HL-60 (cell line): Measurements from ENCODE around the gene SLC25A10.

Experiments
- DNase-seq, 2 experiments: peaks; one replicate each; pipeline ENCODE4 v3.0.0-alpha.2; 2010 to 2020; ENCODE audit warnings: low read depth in 1 of 2, low spot score in 1 of 2
- H3K27ac ChIP-seq: fragments of 250-450 bp; sonication (Bioruptor Pico); replicated peaks from 2 replicates; pipeline ENCODE4 v1.5.1; 2020; ENCODE audit warnings: mild to moderate bottlenecking, moderate library complexity
- H3K27me3 ChIP-seq: fragments of 250-450 bp; sonication (Bioruptor Pico); 2 replicates; pipeline ENCODE4 v1.5.1; 2021; ENCODE audit warnings: mild to moderate bottlenecking, moderate library complexity; ENCODE audit not compliant: insufficient read depth, poor library complexity, severe bottlenecking
- H3K4me3 ChIP-seq: replicated peaks from 2 replicates; pipeline ENCODE4 v1.5.1; 2011; ENCODE audit warnings: mild to moderate bottlenecking, control low read depth, low read length; ENCODE audit not compliant: insufficient read depth
- GABPA ChIP-seq: IDR thresholded peaks from 2 replicates; pipeline ENCODE4 v1.6.1; 2012; ENCODE audit warnings: low read depth
- POLR2AphosphoS5 ChIP-seq: IDR thresholded peaks from 2 replicates; pipeline ENCODE4 v1.6.1; 2012; ENCODE audit warnings: low read depth
- SPI1 ChIP-seq: IDR thresholded peaks from 2 replicates; pipeline ENCODE4 v1.6.1; 2012; ENCODE audit warnings: low read depth, mild to moderate bottlenecking, borderline replicate concordance
- TF ChIP-seq, protein P1 (sequence below): IDR thresholded peaks from one replicate; pipeline ENCODE4 v1.5.1; 2011; ENCODE audit warnings: low read length, control low read depth, inconsistent platforms; ENCODE audit not compliant: insufficient read depth
- TF ChIP-seq, protein P2 (sequence below): IDR thresholded peaks from 2 replicates; pipeline ENCODE4 v1.6.1; 2012; ENCODE audit warnings: low read depth; ENCODE audit not compliant: insufficient replicate concordance

SLC25A10 gene

DNA sequence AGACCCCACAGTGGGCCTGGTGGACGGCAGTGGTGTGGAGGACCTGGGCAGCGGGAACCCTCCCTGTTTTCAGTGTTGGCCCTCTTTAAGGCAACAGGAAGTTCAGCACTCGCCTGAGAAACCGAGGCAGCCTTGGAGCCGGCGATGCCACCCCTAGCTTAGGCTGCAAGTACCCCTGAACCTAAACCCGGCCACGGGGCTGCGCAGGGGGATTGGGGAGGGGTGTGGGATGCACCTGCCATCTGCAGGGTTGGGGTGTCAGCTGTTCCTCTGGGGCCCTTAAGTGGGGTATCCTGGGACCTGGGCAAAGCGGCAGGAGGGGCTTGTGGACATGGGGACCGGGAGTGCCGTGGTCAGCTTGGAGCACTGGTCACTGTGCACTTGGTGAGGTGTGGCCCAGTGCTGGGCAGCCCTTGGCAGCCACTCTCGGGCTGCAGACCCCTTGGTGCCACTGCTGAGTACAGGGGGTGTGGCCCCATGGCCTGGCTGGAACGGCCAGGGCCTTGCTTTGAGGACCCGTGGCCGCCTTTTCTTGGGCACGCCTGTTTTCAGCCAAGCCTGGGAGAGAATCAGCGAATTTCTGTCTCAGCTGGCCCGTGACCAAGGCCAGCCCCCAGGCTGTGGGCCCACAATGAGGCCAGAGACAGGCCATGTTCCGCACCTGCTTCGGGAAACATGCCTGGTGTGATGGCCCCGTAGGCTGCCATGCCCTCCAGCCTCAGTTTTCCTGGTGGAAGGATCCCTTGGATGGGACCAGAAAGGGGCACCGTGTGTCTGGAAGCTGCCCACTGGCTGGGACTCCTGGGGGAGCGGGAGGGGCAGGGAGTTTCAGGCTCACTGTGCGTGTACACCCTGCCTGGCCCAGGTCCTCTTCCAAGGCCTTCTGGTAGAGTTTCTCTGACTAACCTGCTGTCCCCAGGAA, 4.1 kb upstream of the SLC25A10 start:
- TF ChIP-seq POLR2AphosphoS5: peak; percentile 7; the same call in 1 of the 2 replicates
- TF ChIP-seq, protein P1, sequence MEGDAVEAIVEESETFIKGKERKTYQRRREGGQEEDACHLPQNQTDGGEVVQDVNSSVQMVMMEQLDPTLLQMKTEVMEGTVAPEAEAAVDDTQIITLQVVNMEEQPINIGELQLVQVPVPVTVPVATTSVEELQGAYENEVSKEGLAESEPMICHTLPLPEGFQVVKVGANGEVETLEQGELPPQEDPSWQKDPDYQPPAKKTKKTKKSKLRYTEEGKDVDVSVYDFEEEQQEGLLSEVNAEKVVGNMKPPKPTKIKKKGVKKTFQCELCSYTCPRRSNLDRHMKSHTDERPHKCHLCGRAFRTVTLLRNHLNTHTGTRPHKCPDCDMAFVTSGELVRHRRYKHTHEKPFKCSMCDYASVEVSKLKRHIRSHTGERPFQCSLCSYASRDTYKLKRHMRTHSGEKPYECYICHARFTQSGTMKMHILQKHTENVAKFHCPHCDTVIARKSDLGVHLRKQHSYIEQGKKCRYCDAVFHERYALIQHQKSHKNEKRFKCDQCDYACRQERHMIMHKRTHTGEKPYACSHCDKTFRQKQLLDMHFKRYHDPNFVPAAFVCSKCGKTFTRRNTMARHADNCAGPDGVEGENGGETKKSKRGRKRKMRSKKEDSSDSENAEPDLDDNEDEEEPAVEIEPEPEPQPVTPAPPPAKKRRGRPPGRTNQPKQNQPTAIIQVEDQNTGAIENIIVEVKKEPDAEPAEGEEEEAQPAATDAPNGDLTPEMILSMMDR: no peak
- Histone ChIP-seq H3K27ac (peak overlapping the region; percentile 16), H3K27me3 (no peaks in the 10 kb centered on the region), H3K4me3 (no peak overlapping the region)
- DNase-seq: no peak

DNA sequence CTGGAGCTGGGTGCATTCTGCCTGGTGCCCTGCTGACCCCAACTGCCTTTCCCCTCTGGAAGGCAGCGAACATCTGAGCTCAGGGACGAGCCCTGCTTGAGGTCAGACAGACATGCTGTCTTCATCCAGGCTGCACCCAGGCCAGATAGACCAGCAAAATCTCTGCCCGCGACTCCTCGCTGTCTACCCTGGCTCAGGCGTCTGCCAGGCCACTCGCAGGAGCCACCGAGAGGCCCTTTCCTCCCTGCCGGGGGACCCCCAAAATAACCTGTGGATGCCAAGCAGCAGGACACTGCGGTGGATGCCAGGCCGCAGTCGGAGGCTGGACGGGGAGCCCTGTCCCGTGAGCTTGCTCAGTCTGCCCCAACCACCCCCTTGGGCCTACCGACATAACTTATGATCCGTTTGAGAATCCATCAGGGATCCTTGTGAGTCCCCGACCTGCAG, 3.3 kb upstream of the SLC25A10 start:
- H3K27me3 ChIP-seq: no peaks in the 10 kb centered on the region
- H3K4me3 ChIP-seq: no peak overlapping the region
- DNase-seq: no peak
- TF ChIP-seq POLR2AphosphoS5 (0 out of 2 replicates have a peak, but pooled peaks have one; percentile 30), GABPA (no peak)
- TF ChIP-seq, protein P1: no peak
- TF ChIP-seq, protein P2, sequence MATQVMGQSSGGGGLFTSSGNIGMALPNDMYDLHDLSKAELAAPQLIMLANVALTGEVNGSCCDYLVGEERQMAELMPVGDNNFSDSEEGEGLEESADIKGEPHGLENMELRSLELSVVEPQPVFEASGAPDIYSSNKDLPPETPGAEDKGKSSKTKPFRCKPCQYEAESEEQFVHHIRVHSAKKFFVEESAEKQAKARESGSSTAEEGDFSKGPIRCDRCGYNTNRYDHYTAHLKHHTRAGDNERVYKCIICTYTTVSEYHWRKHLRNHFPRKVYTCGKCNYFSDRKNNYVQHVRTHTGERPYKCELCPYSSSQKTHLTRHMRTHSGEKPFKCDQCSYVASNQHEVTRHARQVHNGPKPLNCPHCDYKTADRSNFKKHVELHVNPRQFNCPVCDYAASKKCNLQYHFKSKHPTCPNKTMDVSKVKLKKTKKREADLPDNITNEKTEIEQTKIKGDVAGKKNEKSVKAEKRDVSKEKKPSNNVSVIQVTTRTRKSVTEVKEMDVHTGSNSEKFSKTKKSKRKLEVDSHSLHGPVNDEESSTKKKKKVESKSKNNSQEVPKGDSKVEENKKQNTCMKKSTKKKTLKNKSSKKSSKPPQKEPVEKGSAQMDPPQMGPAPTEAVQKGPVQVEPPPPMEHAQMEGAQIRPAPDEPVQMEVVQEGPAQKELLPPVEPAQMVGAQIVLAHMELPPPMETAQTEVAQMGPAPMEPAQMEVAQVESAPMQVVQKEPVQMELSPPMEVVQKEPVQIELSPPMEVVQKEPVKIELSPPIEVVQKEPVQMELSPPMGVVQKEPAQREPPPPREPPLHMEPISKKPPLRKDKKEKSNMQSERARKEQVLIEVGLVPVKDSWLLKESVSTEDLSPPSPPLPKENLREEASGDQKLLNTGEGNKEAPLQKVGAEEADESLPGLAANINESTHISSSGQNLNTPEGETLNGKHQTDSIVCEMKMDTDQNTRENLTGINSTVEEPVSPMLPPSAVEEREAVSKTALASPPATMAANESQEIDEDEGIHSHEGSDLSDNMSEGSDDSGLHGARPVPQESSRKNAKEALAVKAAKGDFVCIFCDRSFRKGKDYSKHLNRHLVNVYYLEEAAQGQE: no peak
- peak overlapping the region; percentile 16 for H3K27ac ChIP-seq

DNA sequence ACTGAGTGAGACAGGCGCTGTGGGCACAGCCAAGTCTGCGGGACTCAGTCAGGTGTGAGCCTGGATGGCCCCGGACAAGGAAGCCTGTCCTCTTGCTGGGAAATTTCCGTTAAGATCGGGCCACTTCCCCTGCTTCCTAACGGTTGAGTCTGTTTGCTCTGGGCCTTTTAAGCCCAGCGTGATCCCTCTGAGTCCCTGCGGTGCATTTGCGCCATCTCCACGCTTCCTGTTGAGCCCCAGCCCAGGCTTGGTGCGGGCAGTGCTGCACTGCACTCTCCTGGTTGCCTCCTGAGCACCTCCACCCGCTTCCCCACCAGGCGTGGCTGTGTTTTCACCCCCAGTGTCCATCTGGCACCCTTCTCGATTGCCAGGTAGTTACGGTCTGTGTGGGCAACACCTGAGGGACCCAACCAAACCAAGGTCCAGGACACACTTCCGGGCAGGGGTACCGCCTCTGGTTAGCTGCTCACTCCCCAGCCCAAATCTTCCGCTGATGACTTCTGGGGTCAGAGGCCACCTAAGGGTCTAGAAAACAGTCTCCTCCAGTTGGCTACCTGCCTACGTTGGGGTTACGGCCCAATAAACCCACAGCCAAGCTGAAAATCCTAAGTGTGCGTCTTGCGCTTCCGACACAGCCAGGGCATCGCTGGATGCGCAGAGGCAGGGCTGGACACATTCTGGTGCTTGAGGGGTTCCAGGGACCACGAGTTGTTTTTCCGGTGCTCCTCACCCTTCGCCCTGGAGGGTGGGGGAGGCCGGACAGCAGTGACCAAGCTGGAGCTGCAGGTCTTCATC, 1.4 kb upstream of the SLC25A10 start:
- Histone ChIP-seq H3K27me3 (no peaks in the 10 kb centered on the region), H3K27ac (peak overlapping the region; percentile 91), H3K4me3 (peak overlapping the region; percentile 12)
- peak; percentile 94 for TF ChIP-seq POLR2AphosphoS5
- TF ChIP-seq, protein P2: no peak
- TF ChIP-seq, protein P1: no peak
- TF ChIP-seq GABPA: no peak
- TF ChIP-seq SPI1: peak; percentile 90; the same call in 1 of the 2 replicates
- DNase-seq: peak; percentile 88 to 95
